IPS-18a (cell line): ENCODE measurements around the gene TIPARP.
A peak's percentile ranks its signal among the peaks of the same experiment; 100 is the strongest.

Source experiments
- H3K27ac ChIP-seq: one replicate; pipeline ENCODE4 v1.5.1; 2013; ENCODE audit warnings: low read length
- H3K27me3 ChIP-seq: one replicate; pipeline ENCODE4 v1.6.1; 2013; ENCODE audit warnings: mild to moderate bottlenecking, low read length; ENCODE audit not compliant: control insufficient read depth, insufficient read depth
- H3K36me3 ChIP-seq: one replicate; pipeline ENCODE4 v1.6.1; 2013; ENCODE audit warnings: low read depth, low read length; ENCODE audit not compliant: control insufficient read depth
- H3K4me1 ChIP-seq: one replicate; pipeline ENCODE4 v1.6.1; 2013; ENCODE audit warnings: low read depth, low read length; ENCODE audit not compliant: control insufficient read depth
- H3K4me3 ChIP-seq: one replicate; pipeline ENCODE4 v1.5.1; 2013; ENCODE audit warnings: low read length
- H3K9ac ChIP-seq: one replicate; pipeline ENCODE4 v1.6.1; 2013; ENCODE audit warnings: mild to moderate bottlenecking, low read length, moderate library complexity
- H3K9me3 ChIP-seq: one replicate; pipeline ENCODE4 v1.6.1; 2013; ENCODE audit warnings: low read depth, low read length; ENCODE audit not compliant: control insufficient read depth

The TIPARP gene

GRCh38 chr3:156750874-156751245, 76.5 kb downstream of the TIPARP start:
- Histone ChIP-seq H3K36me3 (no peaks in the 10 kb centered on the region), H3K9me3 (peaks cover 4% of the 10 kb centered on the region), H3K9ac (peak overlapping the region; percentile 8), H3K27me3 (no peaks in the 10 kb centered on the region), H3K4me1 (peaks cover 32% of the 10 kb centered on the region), H3K4me3 (peak overlapping the region; percentile 8), H3K27ac (peak overlapping the region; percentile 66)

GRCh38 chr3:156751461-156752025, 77.2 kb downstream of the TIPARP start:
- no peaks in the 10 kb centered on the region for H3K36me3 ChIP-seq
- H3K27ac ChIP-seq, result no peak overlapping the region
- H3K4me1 ChIP-seq, result peaks cover 32% of the 10 kb centered on the region
- peak overlapping the region; percentile 8 for H3K4me3 ChIP-seq
- peak overlapping the region; percentile 8 for H3K9ac ChIP-seq
- H3K27me3 ChIP-seq, result no peaks in the 10 kb centered on the region
- peaks cover 4% of the 10 kb centered on the region for H3K9me3 ChIP-seq
